Upper lobe of left lung (tissue), 4 donors: Measurements from ENCODE around the gene ADGRE1.

ENCODE experiments used
- CTCF ChIP-seq, 6 experiments: fragments of 450-650 bp in 4 of 6; fragments of 200-600 bp in 2 of 6; sonication (generic) in 2 of 6; IDR thresholded peaks; one replicate each; pipeline ENCODE4 v1.5.1; 2016 to 2019; ENCODE audit warnings: antibody characterized with exemption in 6 of 6
- EP300 ChIP-seq, 4 donors: sonication (generic); formaldehyde crosslinking; IDR thresholded peaks; one replicate each; pipeline ENCODE4 v1.5.1; 2017; ENCODE audit warnings: antibody characterized with exemption in 4 of 4, control low read depth in 2 of 4
- POLR2A ChIP-seq, 4 donors: fragments of 450-650 bp; IDR thresholded peaks; one replicate each; pipeline ENCODE4 v1.5.1; 2016 to 2017; ENCODE audit warnings: antibody characterized with exemption in 4 of 4, mild to moderate bottlenecking in 2 of 4
- POLR2AphosphoS5 ChIP-seq, 2 donors: sonication (generic); formaldehyde crosslinking; IDR thresholded peaks; one replicate each; pipeline ENCODE4 v1.5.1; 2017; ENCODE audit warnings: antibody characterized with exemption in 2 of 2

GRCh38 chr19:6853868-6854267 is 33.5 kb upstream of the ADGRE1 start:
- TF ChIP-seq CTCF (IDR thresholded peaks at IDR 0.05) (no peak), POLR2AphosphoS5 (IDR thresholded peaks at IDR 0.05) (no peak), EP300 (IDR thresholded peaks at IDR 0.05) (no peak), POLR2A (IDR thresholded peaks at IDR 0.05) (no peak)
